Astrocyte of the hippocampus (primary cell): ENCODE data around the gene SLC44A4.
"Not testable (repeated sequence)": the region's sequence is repeated elsewhere in the genome, so short reads cannot be mapped to it uniquely, and the experiment has no call there.

Experiments
- DNase-seq: peaks from one replicate; pipeline ENCODE4 v3.0.0; 2011; ENCODE audit warnings: low read depth, low spot score

SLC44A4 gene

DNA sequence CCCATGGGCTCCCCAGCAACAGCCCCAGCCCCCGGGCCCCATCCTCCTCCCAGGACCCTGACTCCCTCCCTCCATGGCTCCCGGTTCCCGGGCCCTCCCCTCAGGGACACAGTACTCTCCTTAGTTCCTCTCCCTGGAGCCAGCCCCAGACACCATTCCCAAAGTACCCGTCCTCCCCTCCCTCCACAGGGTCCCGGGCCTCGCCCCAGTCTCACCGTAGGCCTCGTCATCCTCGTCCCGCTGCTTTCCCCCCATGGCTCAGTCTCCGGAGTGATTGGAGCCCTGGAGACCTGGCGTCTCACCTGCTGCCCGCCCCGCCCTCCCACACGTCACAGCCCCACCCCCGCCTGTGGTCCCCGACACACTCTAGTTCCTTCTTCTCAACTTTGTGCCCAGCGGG, at the start of gene SLC44A4:
TSS of gene SLC44A4 (minus strand) at position 272 of the 400 bp plus-strand sequence. CDS start at position 255, 17 bp downstream.
- no peak for DNase-seq

GRCh38 chr6:31928672-31928939, 49.8 kb upstream of the SLC44A4 start:
- no peak for DNase-seq

GRCh38 chr6:31927863-31928671, 49.3 kb upstream of the SLC44A4 start:
- DNase-seq: no peak

- no peak for DNase-seq
Observed at GRCh38 chr6:31927242-31927862, 48.6 kb upstream of the SLC44A4 start, which contains the start of gene C2. Gene C2 (plus strand): TSS chr6:31927717. CDS start chr6:31927753, 36 bp downstream.

DNA sequence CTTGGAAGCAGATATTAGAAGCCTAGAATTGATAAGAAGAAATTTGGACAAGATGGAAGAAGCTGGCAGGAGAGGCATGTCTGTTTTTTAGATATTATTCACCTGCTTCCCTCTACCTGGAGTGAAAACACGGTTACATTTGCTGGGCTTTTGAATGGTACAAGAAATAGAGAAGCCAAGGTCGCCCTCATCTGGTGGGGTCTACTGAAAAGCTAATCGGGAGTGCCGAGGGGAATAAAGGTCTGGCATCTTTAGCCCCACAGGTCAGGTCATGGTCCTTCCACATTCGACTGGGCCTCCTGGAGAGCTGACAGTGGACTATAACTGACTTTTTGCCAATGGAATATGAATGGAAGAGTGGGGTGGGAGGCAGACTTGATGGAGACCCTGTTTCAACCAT, 44.1 kb upstream of the SLC44A4 start:
- no peak for DNase-seq

- no peak for DNase-seq
Observed at GRCh38 chr6:31920811-31921210, 42.0 kb upstream of the SLC44A4 start.

- DNase-seq: no peak
Observed at GRCh38 chr6:31919624-31920303, 41.0 kb upstream of the SLC44A4 start.

DNA sequence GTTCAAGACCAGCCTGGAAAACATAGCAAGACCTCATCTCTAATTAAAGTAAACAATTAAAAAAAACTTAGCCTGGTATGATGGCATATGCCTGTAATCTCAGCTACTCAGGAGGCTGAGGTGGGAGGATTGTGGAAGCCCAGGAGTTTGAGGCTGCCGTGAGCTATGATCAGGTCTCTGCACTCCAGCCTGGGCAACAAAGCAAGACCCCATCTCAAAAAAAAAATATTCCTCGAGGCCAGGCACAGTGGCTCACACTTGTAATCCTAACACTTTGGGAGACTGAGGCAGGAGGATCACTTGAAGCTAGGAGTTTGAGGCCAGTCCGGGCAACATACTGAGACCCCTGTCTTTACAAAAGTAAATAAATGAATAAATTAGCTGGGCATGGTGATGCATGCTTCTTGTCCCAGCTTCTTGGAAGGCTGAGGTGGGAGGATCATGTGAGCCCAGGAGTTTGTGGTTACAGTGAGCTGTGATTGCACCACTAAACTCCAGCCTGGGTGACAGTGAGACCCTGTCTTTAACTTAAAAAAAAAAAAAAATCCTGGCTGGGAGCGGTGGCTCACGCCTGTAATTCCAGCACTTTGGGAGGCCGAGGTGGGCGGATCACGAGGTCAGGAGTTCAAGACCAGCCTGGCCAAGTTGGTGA, 39.4 kb upstream of the SLC44A4 start:
- DNase-seq: no peak

- no peak for DNase-seq
Observed at GRCh38 chr6:31915756-31916155, 37.0 kb upstream of the SLC44A4 start.

- no peak for DNase-seq
Observed at GRCh38 chr6:31915351-31915750, 36.6 kb upstream of the SLC44A4 start.

- no peak for DNase-seq
Observed at GRCh38 chr6:31911826-31912585, 33.2 kb upstream of the SLC44A4 start.

DNA sequence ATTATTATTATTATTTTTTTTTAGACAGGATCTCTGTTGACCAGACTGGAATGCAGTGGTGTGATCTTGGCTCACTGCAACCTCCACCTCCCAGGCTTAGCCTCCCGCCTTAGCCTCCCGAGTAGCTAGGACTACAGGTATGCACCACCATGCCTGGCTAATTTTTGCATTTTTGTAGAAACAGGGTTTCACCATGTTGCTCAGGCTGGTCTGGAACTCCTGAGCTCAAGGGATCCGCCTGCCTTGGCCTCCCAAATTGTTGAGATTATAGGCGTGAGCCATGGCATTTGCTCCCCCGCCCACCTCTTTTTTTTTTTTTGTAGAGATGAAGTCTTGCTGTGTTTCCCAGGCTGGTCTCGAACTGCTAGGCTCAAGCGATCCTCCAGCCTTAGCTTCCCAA, 30.5 kb upstream of the SLC44A4 start:
- not testable (repeated sequence) for DNase-seq

GRCh38 chr6:31908791-31909190, 30.0 kb upstream of the SLC44A4 start:
- DNase-seq: no peak

- DNase-seq: not testable (repeated sequence)
Observed at GRCh38 chr6:31908255-31908654, 29.5 kb upstream of the SLC44A4 start.

DNA sequence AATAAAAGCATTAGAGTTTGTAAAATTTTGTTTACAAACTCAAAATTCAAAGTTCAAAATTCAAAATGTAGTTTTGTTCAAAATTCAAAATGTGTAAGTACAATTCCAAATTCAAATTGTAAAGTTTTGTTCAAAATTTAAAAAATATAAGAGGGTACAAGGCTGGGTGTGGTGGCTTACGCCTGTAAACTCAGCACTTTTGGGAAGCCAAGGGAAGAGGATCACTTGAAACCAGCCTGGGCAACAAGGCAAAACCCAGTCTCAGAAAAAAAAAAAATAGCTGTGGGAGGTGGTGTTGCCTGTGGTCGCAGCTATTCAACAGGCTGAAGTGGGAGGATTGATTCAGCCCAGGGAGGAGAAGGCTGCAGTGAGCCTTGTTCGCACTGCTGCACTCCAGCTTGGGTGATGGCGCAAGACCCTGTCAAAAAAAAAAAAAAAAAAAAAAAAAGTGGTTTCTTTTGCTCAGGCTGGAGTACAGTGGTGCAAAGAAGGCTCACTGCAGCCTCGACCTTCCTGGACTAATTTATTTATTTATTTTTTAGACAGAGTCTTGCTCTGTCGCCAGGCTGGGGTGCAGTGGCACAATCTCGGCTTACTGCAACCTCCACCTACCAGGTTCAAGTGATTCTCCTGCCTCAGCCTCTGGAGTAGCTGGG, 28.5 kb upstream of the SLC44A4 start:
- peak; percentile 55 for DNase-seq

- not testable (repeated sequence) for DNase-seq
Observed at GRCh38 chr6:31906727-31907126, 27.9 kb upstream of the SLC44A4 start.

DNA sequence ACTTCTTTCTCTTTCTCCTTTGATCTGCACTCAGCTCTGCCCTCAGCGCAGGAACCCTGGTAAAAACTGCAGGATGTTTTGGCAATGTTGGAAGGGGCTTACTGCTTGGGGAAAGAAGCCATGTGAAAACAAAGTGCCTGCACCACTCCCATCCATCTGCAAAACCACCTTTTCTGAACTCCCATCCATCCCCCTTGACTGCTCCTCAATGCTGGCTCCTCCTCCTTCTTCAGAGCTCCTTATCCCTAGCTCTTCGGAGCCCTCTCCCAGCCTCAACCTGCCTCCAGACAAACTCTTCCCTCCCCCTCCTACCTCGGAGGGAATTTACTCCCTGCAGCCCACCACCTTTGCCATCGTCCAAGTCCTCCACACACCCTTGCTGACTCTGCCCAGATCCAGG, 27.3 kb upstream of the SLC44A4 start:
- DNase-seq: no peak

DNA sequence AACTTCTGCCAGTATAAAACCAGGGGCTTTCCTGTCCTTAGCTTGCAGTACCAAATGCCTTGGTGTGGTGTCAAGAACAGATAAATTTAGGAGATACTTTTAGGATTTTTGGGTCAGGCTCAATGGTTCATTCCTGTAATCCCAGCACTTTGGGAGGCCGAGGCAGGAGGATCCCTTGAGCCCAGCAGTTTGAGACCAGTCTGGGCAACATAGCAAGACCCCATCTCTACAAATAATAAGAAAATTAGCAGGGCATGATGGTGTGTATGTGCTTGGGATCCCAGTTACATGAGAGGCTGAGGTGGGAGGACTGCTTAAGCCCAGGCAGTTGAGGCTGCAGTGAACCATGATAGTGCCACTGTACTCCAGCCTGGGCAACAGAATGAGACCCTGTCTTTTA, 26.2 kb upstream of the SLC44A4 start:
- no peak for DNase-seq

- DNase-seq: no peak
Observed at GRCh38 chr6:31903957-31904356, 25.2 kb upstream of the SLC44A4 start.

GRCh38 chr6:31901953-31902643, 23.3 kb upstream of the SLC44A4 start, which contains the start of gene ZBTB12:
Gene ZBTB12 (minus strand): TSS chr6:31902086. CDS start chr6:31901305, 781 bp downstream.
- DNase-seq: peak; percentile 98
